HepG2 (cell line): ENCODE results near the gene TCF19. TPM values are rescaled to one million over a fixed set of nuclear protein-coding genes. Genes with fewer than 3 reads are reported as not detected.

Source experiments
- ATAC-seq: fragments of 200-7000 bp; cut with Tn5 transposase; 3 replicates; pipeline ENCODE4 v1.9.1; 2020; ENCODE audit warnings: mild to moderate bottlenecking, moderate library complexity
- BruUV-seq: library from RNA; stranded (reverse); fragments of 400-500 nt; replicated peaks from 2 replicates; lab custom pipeline; 2021; lab: Mats Ljungman, UMichigan
- CTCF ChIA-PET: fragments of 300-600 bp; formaldehyde crosslinking; extraction: SDS; loops from one replicate; lab custom pipeline; 2021; ENCODE audit warnings: low total read pairs, inconsistent platforms, low intra/inter-chr PET ratio; lab: Yijun Ruan, JAX
- POLR2A ChIA-PET: fragments of 350-600 bp; sonication (Branson Sonifier 250); formaldehyde crosslinking; loops from one replicate; lab custom pipeline; 2020; ENCODE audit warnings: antibody characterized with exemption, inconsistent platforms; lab: Yijun Ruan, JAX
- DNase-seq: peaks from one replicate; pipeline ENCODE4 v3.0.0-alpha.2; 2015; ENCODE audit warnings: low spot score
- FAIRE-seq: peaks from 3 replicates; lab custom pipeline; 2011; peaks lifted over from hg19 to GRCh38; lab: Jason Lieb, UNC
- H2AFZ ChIP-seq: one replicate; pipeline ENCODE4 v1.6.1; 2011; ENCODE audit warnings: low read length, inconsistent platforms
- H3K27ac ChIP-seq: fragments of 300-600 bp; 3 replicates; pipeline ENCODE4 v1.8.0; 2011; ENCODE audit warnings: mixed run types, mild to moderate bottlenecking, mixed read lengths, low read length, inconsistent platforms; ENCODE audit not compliant: insufficient read depth; ENCODE audit errors: extremely low read length
- H3K27me3 ChIP-seq, 2 experiments: fragments of 200-600 bp in 1 of 2; 2 replicates in 1 of 2; 3 replicates in 1 of 2; pipeline versions ENCODE4 v1.6.0 to v1.8.0; 2011; ENCODE audit warnings: low read length in 2 of 2, mild to moderate bottlenecking in 2 of 2, moderate library complexity in 2 of 2, inconsistent platforms in 1 of 2; ENCODE audit not compliant: insufficient read depth in 2 of 2, control insufficient read depth in 1 of 2
- H3K36me3 ChIP-seq, 2 experiments: fragments of 200-600 bp in 1 of 2; replicated peaks in 1 of 2; 2 replicates in 1 of 2; 3 replicates in 1 of 2; pipeline versions ENCODE4 v1.5.1 to v1.8.0; 2011; ENCODE audit warnings: low read length in 2 of 2, inconsistent platforms in 1 of 2; ENCODE audit not compliant: insufficient read depth in 2 of 2, control insufficient read depth in 1 of 2
- H3K4me1 ChIP-seq: 2 replicates; pipeline ENCODE4 v1.5.1; 2012; ENCODE audit warnings: low read length, inconsistent platforms; ENCODE audit not compliant: insufficient read depth
- H3K4me2 ChIP-seq: 2 replicates; pipeline ENCODE4 v1.6.0; 2011; ENCODE audit warnings: low read depth, low read length, inconsistent platforms
- H3K4me3 ChIP-seq, 3 experiments: fragments of 200-600 bp in 1 of 3; sonication (generic), shearing (Covaris generic) in 1 of 3; replicated peaks in 1 of 3; 2 replicates each; pipeline ENCODE4 v1.5.1; 2011 to 2016; ENCODE audit warnings: low read length in 3 of 3, inconsistent platforms in 2 of 3, low read depth in 2 of 3, mild to moderate bottlenecking in 2 of 3, control low read depth in 1 of 3, mixed read lengths in 1 of 3; ENCODE audit not compliant: insufficient read depth in 1 of 3
- H3K79me2 ChIP-seq: one replicate; pipeline ENCODE4 v1.6.1; 2011; ENCODE audit warnings: low read length, inconsistent platforms; ENCODE audit not compliant: insufficient read depth
- H3K9ac ChIP-seq: 2 replicates; pipeline ENCODE4 v1.6.0; 2011; ENCODE audit warnings: mild to moderate bottlenecking, low read depth, low read length, inconsistent platforms; ENCODE audit not compliant: insufficient read depth
- H3K9me3 ChIP-seq: 2 replicates; pipeline ENCODE4 v1.5.1; 2012; ENCODE audit warnings: mild to moderate bottlenecking, low read length
- H4K20me1 ChIP-seq: 2 replicates; pipeline ENCODE4 v1.6.0; 2011; ENCODE audit warnings: inconsistent platforms, mild to moderate bottlenecking, low read length, moderate library complexity; ENCODE audit not compliant: insufficient read depth
- BORCS8-MEF2B ChIP-seq: sonication (generic); formaldehyde crosslinking; IDR thresholded peaks from 2 replicates; pipeline ENCODE4 v1.8.0; 2022; ENCODE audit warnings: mild to moderate bottlenecking, missing genetic modification reagents
- ETV5 ChIP-seq: IDR thresholded peaks from 2 replicates; pipeline ENCODE4 v1.6.1; 2018; ENCODE audit warnings: missing biosample characterization, missing genetic modification reagents, inconsistent platforms, borderline replicate concordance
- MAZ ChIP-seq, 2 experiments: sonication (generic) in 1 of 2; formaldehyde crosslinking in 1 of 2; IDR thresholded peaks; 2 replicates each; pipeline versions ENCODE4 v1.5.0 to v1.6.1; 2012 to 2020; ENCODE audit warnings: low read depth in 2 of 2, mild to moderate bottlenecking in 2 of 2, borderline replicate concordance in 1 of 2, improper control_type of control experiment in 1 of 2, low read length in 1 of 2, missing genetic modification reagents in 1 of 2, moderate library complexity in 1 of 2
- MBD4 ChIP-seq: IDR thresholded peaks from 2 replicates; pipeline ENCODE4 v1.6.1; 2012; ENCODE audit warnings: low read length, inconsistent platforms, borderline replicate concordance
- MEF2D ChIP-seq: sonication (generic); formaldehyde crosslinking; IDR thresholded peaks from 2 replicates; pipeline ENCODE4 v1.5.1; 2020; ENCODE audit warnings: mild to moderate bottlenecking, missing genetic modification reagents
- MXI1 ChIP-seq: IDR thresholded peaks from 3 replicates; pipeline ENCODE4 v1.6.1; 2012; ENCODE audit warnings: low read depth, low read length, inconsistent platforms, borderline replicate concordance
- NR2C2 ChIP-seq: sonication (generic); formaldehyde crosslinking; IDR thresholded peaks from 2 replicates; pipeline ENCODE4 v1.4.0; 2020; ENCODE audit warnings: missing genetic modification reagents, mild to moderate bottlenecking, moderate library complexity, borderline replicate concordance
- NR2F6 ChIP-seq, 2 experiments: IDR thresholded peaks; 2 replicates each; pipeline ENCODE4 v1.6.1; 2016; ENCODE audit warnings: antibody characterized with exemption in 1 of 2, mild to moderate bottlenecking in 1 of 2
- SETDB1 ChIP-seq: sonication (generic); formaldehyde crosslinking; IDR thresholded peaks from 2 replicates; pipeline ENCODE4 v1.5.1; 2020; ENCODE audit warnings: missing genetic modification reagents, mild to moderate bottlenecking, borderline replicate concordance
- SOX13 ChIP-seq, 3 experiments: fragments of 450-650 bp in 1 of 3; sonication (generic) in 1 of 3; formaldehyde crosslinking in 1 of 3; IDR thresholded peaks in 2 of 3; conservative IDR thresholded peaks in 1 of 3; 2 replicates each; pipeline versions ENCODE4 v1.5.0 to v1.6.1; 2016 to 2020; ENCODE audit warnings: antibody characterized with exemption in 1 of 3, mild to moderate bottlenecking in 1 of 3, missing compliant biosample characterization in 1 of 3, missing genetic modification reagents in 1 of 3, moderate library complexity in 1 of 3
- TBX2 ChIP-seq: sonication (generic); formaldehyde crosslinking; IDR thresholded peaks from 2 replicates; pipeline ENCODE4 v1.5.0; 2020; ENCODE audit warnings: missing genetic modification reagents, mild to moderate bottlenecking, borderline replicate concordance
- TBX3 ChIP-seq: fragments of 450-650 bp; IDR thresholded peaks from 2 replicates; pipeline ENCODE4 v1.6.1; 2017; ENCODE audit warnings: antibody characterized with exemption, mild to moderate bottlenecking, inconsistent platforms, borderline replicate concordance
- THAP11 ChIP-seq: IDR thresholded peaks from 2 replicates; pipeline ENCODE4 v1.6.1; 2016; ENCODE audit warnings: missing biosample characterization, missing genetic modification reagents
- ZNF761 ChIP-seq: sonication (generic); formaldehyde crosslinking; conservative IDR thresholded peaks from 2 replicates; pipeline ENCODE4 v1.4.0; 2020; ENCODE audit warnings: mild to moderate bottlenecking, missing genetic modification reagents
- WGBS: methylation state at CpG from one replicate; pipeline ENCODE4 v1.1.6; 2017; ENCODE audit warnings: low lambda C conversion rate; 5-methylcytosine and 5-hydroxymethylcytosine counted together
- in situ Hi-C: cut with HindIII; loops from 2 replicates; pipeline ENCODE4 v1.10.0; 2017; ENCODE audit warnings: low pct_unique_long_range_greater_than_20kb; ENCODE audit not compliant: extremely low pct_ligation_motif_present
- intact Hi-C: fragments of 100-400 bp; cut with micrococcal nuclease; formaldehyde crosslinking; loops from one replicate; pipeline ENCODE4 v1.10.0; 2022; ENCODE audit not compliant: unreplicated experiment
- polyA plus RNA-seq, 8 experiments: library from polyadenylated mRNA; depleted of rRNA in 3 of 8; stranded (reverse) in 7 of 8; unstranded in 1 of 8; fragments of >200 nt; fragmentation: Illumina TruSeq in 4 of 8; extraction: Trizol in 4 of 8; gene quantifications; 2 replicates each; pipeline versions ENCODE4 v1.2.1 to v1.2.3, GENCODE V29; 2011 to 2016; ENCODE audit warnings: low read depth in 4 of 8, missing spikeins in 1 of 8, mixed read lengths in 1 of 8; ENCODE audit not compliant: insufficient read depth in 1 of 8
- total RNA-seq, 5 experiments: library from RNA; depleted of rRNA; stranded (reverse); fragments of >200 nt; fragmentation: Illumina TruSeq; extraction: Trizol; gene quantifications; 2 replicates each; pipeline ENCODE4 v1.2.3, GENCODE V29; 2016; ENCODE audit warnings: low read depth in 1 of 5
- TF ChIP-seq, protein P1 (sequence below): IDR thresholded peaks from 2 replicates; pipeline ENCODE4 v1.6.1; 2018; ENCODE audit warnings: missing genetic modification reagents
- TF ChIP-seq, protein P2 (sequence below): sonication (generic); formaldehyde crosslinking; IDR thresholded peaks from 2 replicates; pipeline ENCODE4 v1.8.1; 2023; ENCODE audit warnings: mild to moderate bottlenecking, missing genetic modification reagents
- TF ChIP-seq, protein P3 (sequence below): sonication (generic); formaldehyde crosslinking; IDR thresholded peaks from 2 replicates; pipeline ENCODE4 v1.5.0; 2020; ENCODE audit warnings: mild to moderate bottlenecking, low read depth, missing genetic modification reagents, borderline replicate concordance

The TCF19 gene
- total and polyA plus RNA-seq, 2 of the 13 experiments (the other 11 are each of a cell fraction or from before 2014, with no cell fraction given) = 4.9 to 22.2 TPM

DNA sequence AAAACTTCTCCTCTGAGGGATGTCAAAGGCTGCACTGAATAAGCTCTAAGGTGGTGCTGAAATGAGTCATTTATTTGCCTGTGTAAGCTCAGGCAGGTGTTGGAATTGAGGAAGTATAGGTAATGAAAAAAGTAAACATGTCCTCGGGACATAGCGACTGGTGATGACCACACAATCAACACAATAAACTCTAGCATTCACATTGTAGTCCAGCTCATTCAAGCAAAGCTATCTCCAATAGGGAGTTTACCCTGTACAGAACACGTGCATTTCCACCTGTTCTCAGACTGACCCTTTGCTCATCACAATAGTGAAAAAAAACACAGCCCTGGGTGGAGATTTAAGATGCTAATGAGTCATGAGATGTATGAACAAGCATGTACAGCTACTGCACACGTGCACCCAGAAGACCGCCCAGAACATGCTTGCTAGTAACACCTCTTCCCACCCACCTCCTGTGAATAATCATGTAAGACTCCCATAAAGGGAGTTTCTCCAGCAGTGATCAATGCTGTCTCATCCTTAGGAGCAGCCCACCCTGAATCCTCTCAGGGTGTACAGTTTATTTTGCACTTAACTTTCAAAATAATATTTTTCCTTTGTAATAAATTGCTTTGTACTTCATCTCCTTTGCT, 45.1 kb downstream of the TCF19 start:
- ATAC-seq = peak; percentile 71
- intact Hi-C loops (no loop called here), in situ Hi-C loops (no loop called here)
- ChIA-PET POLR2A (interaction anchor here (0.6 kb wide), 1 partner anchor 66 kb away, joined by 3 read pairs; no protein-coding TSS in a partner anchor), CTCF (no interaction called here)
- no TSS peak for BruUV-seq
- peaks cover 0 to 2% of the 10 kb centered on the region in 2 experiments; a peak in 3 of 5 replicates for H3K36me3 ChIP-seq
- peak overlapping the region; percentile 75 for H3K27ac ChIP-seq
- H3K79me2 ChIP-seq = peaks cover 10% of the 10 kb centered on the region
- no peak overlapping the region for H2AFZ ChIP-seq
- peak; percentile 42 for FAIRE-seq
- peak overlapping the region; percentile 55 to 65 (median 61); a peak in 4 of 6 replicates for H3K4me3 ChIP-seq
- H3K4me2 ChIP-seq = peak overlapping the region; percentile 83
- no peaks in the 10 kb centered on the region for H3K27me3 ChIP-seq
- H3K9me3 ChIP-seq = no peaks in the 10 kb centered on the region
- 9% methylated on average over 5 of the region's 5 CpGs for WGBS
- H4K20me1 ChIP-seq = no peaks in the 10 kb centered on the region
- peaks cover 80% of the 10 kb centered on the region for H3K4me1 ChIP-seq
- peak overlapping the region; percentile 56 for H3K9ac ChIP-seq
- DNase-seq = peak; percentile 75
- TF ChIP-seq THAP11 (CRISPR knock-in tag) (0 out of 2 replicates have a peak, but pooled peaks have one; percentile 42), MEF2D (CRISPR knock-in tag) (0 out of 2 replicates have a peak, but pooled peaks have one; percentile 18), NR2F6 (IDR thresholded peaks at IDR 0.05) (peak; percentile 62), NR2F6 (CRISPR knock-in tag; IDR thresholded peaks at IDR 0.05) (peak; percentile 48; the same call in 1 of the 2 replicates), NR2C2 (CRISPR knock-in tag) (peak; percentile 17; the same call in 1 of the 2 replicates), SETDB1 (CRISPR knock-in tag) (no peak), SOX13 (IDR thresholded peaks at IDR 0.05) (0 out of 2 replicates have a peak, but pooled peaks have one; percentile 12), SOX13 (CRISPR knock-in tag; conservative IDR thresholded peaks at IDR 0.05 in 1 of 2, IDR thresholded peaks at IDR 0.05 in 1 of 2) (peak in 1 of 2 experiments; percentile 65; a peak in 1 of 4 replicates), MAZ (IDR thresholded peaks at IDR 0.05; ENCODE audit: borderline replicate concordance, low read depth, low read length) (no peak), MAZ (CRISPR knock-in tag; IDR thresholded peaks at IDR 0.05; ENCODE audit: low read depth) (0 out of 2 replicates have a peak, but pooled peaks have one; percentile 14), MXI1 (peak; percentile 42; the same call in 1 of the 3 replicates), ZNF761 (0 out of 2 replicates have a peak, but pooled peaks have one; percentile 28), BORCS8-MEF2B (no peak), MBD4 (peak; percentile 26; the same call in 1 of the 2 replicates), TBX2 (CRISPR knock-in tag) (peak; percentile 89), TBX3 (peak; percentile 98), ETV5 (CRISPR knock-in tag) (peak; percentile 76; the same call in 1 of the 2 replicates)
- TF ChIP-seq, protein P1, sequence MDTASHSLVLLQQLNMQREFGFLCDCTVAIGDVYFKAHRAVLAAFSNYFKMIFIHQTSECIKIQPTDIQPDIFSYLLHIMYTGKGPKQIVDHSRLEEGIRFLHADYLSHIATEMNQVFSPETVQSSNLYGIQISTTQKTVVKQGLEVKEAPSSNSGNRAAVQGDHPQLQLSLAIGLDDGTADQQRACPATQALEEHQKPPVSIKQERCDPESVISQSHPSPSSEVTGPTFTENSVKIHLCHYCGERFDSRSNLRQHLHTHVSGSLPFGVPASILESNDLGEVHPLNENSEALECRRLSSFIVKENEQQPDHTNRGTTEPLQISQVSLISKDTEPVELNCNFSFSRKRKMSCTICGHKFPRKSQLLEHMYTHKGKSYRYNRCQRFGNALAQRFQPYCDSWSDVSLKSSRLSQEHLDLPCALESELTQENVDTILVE (CRISPR knock-in tag) = peak; percentile 60; the same call in 1 of the 2 replicates
- TF ChIP-seq, protein P2, sequence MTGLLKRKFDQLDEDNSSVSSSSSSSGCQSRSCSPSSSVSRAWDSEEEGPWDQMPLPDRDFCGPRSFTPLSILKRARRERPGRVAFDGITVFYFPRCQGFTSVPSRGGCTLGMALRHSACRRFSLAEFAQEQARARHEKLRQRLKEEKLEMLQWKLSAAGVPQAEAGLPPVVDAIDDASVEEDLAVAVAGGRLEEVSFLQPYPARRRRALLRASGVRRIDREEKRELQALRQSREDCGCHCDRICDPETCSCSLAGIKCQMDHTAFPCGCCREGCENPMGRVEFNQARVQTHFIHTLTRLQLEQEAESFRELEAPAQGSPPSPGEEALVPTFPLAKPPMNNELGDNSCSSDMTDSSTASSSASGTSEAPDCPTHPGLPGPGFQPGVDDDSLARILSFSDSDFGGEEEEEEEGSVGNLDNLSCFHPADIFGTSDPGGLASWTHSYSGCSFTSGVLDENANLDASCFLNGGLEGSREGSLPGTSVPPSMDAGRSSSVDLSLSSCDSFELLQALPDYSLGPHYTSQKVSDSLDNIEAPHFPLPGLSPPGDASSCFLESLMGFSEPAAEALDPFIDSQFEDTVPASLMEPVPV (CRISPR knock-in tag) = 0 out of 2 replicates have a peak, but pooled peaks have one; percentile 7
- TF ChIP-seq, protein P3, sequence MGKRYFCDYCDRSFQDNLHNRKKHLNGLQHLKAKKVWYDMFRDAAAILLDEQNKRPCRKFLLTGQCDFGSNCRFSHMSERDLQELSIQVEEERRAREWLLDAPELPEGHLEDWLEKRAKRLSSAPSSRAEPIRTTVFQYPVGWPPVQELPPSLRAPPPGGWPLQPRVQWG = no peak
